Brain microvascular endothelial cell (primary cell): ENCODE data around the gene CDC40.

Experiments
- DNase-seq: peaks from one replicate; pipeline ENCODE4 v3.0.0-alpha.2; 2020
- H3K27ac ChIP-seq: fragments of 250-450 bp; sonication (Bioruptor Pico); 2 replicates; pipeline ENCODE4 v1.5.1; 2020; ENCODE audit warnings: mild to moderate bottlenecking, moderate library complexity
- H3K27me3 ChIP-seq: fragments of 250-450 bp; sonication (Bioruptor Pico); replicated peaks from 2 replicates; pipeline ENCODE4 v1.5.1; 2020; ENCODE audit warnings: mild to moderate bottlenecking
- H3K36me3 ChIP-seq: fragments of 250-450 bp; sonication (Bioruptor Pico); replicated peaks from 2 replicates; pipeline ENCODE4 v1.5.1; 2020; ENCODE audit warnings: mild to moderate bottlenecking
- H3K4me3 ChIP-seq: 2 replicates; pipeline ENCODE4 v1.5.1; 2011; ENCODE audit warnings: low read depth, mild to moderate bottlenecking, control low read depth, low read length, moderate library complexity
- CTCF ChIP-seq: IDR thresholded peaks from 2 replicates; pipeline ENCODE4 v1.5.1; 2011; ENCODE audit warnings: low read depth, mild to moderate bottlenecking, moderate library complexity, low read length, control low read depth, inconsistent platforms; ENCODE audit errors: missing control alignments
- in situ Hi-C: cut with HindIII; loops from 2 replicates; pipeline ENCODE4 v1.10.0; 2017; ENCODE audit warnings: low sequenced_read_pairs, low pct_ligation_motif_present

The CDC40 gene

GRCh38 chr6:110191477-110191876, 11.2 kb downstream of the CDC40 start:
- Histone ChIP-seq H3K36me3 (no peaks in the 10 kb centered on the region), H3K27ac (no peak overlapping the region), H3K4me3 (no peak overlapping the region), H3K27me3 (no peaks in the 10 kb centered on the region)
- in situ Hi-C loops: no loop called here
- TF ChIP-seq CTCF: no peak
- DNase-seq: no peak

GRCh38 chr6:110195639-110196038, 15.4 kb downstream of the CDC40 start:
- in situ Hi-C loops: no loop called here
- Histone ChIP-seq H3K36me3 (no peaks in the 10 kb centered on the region), H3K27ac (no peak overlapping the region), H3K4me3 (no peak overlapping the region), H3K27me3 (no peaks in the 10 kb centered on the region)
- no peak for TF ChIP-seq CTCF
- DNase-seq: no peak

- TF ChIP-seq CTCF: no peak
- DNase-seq: no peak
- Histone ChIP-seq H3K27ac (no peak overlapping the region), H3K4me3 (no peak overlapping the region), H3K27me3 (no peaks in the 10 kb centered on the region), H3K36me3 (no peaks in the 10 kb centered on the region)
- in situ Hi-C loops: no loop called here
Observed at GRCh38 chr6:110196874-110197273, 16.6 kb downstream of the CDC40 start.

- Histone ChIP-seq H3K36me3 (no peaks in the 10 kb centered on the region), H3K4me3 (no peak overlapping the region), H3K27ac (no peak overlapping the region), H3K27me3 (no peaks in the 10 kb centered on the region)
- TF ChIP-seq CTCF: no peak
- DNase-seq: no peak
- in situ Hi-C loops: no loop called here
Observed at GRCh38 chr6:110198561-110198960, 18.3 kb downstream of the CDC40 start.

- no peak overlapping the region for H3K4me3 ChIP-seq
- no peak overlapping the region for H3K27ac ChIP-seq
- in situ Hi-C loops: no loop called here
- H3K36me3 ChIP-seq: no peaks in the 10 kb centered on the region
- no peak for DNase-seq
- no peak for TF ChIP-seq CTCF
- H3K27me3 ChIP-seq: no peaks in the 10 kb centered on the region
Observed at GRCh38 chr6:110201151-110201884, 21.1 kb downstream of the CDC40 start.

GRCh38 chr6:110207652-110208051, 27.4 kb downstream of the CDC40 start:
- DNase-seq: no peak
- no peak overlapping the region for H3K4me3 ChIP-seq
- H3K36me3 ChIP-seq: peaks cover 9% of the 10 kb centered on the region
- H3K27me3 ChIP-seq: no peaks in the 10 kb centered on the region
- in situ Hi-C loops: no loop called here
- no peak overlapping the region for H3K27ac ChIP-seq
- no peak for TF ChIP-seq CTCF
